Measurements from ENCODE around the gene NUDCD3. TPM values are rescaled to one million over a fixed set of nuclear protein-coding genes. Genes with fewer than 3 reads are reported as not detected.

Gene NUDCD3
- total RNA-seq, 4 donors from 2014 or later, result 28.5 to 115 (median 52.6) TPM

GRCh38 chr7:44467217-44467548 lies 23.3 kb downstream of the NUDCD3 start:
- no peak for DNase-seq
- no peaks in the 10 kb centered on the region for H3K9me3 ChIP-seq
- no peaks in the 10 kb centered on the region for H3K27me3 ChIP-seq
- no peak overlapping the region for H3K27ac ChIP-seq
- TF ChIP-seq POLR2A (IDR thresholded peaks at IDR 0.05) (no peak), CTCF (IDR thresholded peaks at IDR 0.05) (no peak)
- no peaks in the 10 kb centered on the region for H3K36me3 ChIP-seq
- no peak overlapping the region for H3K4me3 ChIP-seq
- no peaks in the 10 kb centered on the region for H3K4me1 ChIP-seq
- intact Hi-C loops (cut with DNase I; ENCODE audit: low total_unique reads), result no loop called here

GRCh38 chr7:44466300-44467216 lies 23.9 kb downstream of the NUDCD3 start:
- H3K36me3 ChIP-seq, result no peaks in the 10 kb centered on the region
- H3K27ac ChIP-seq, result no peak overlapping the region
- TF ChIP-seq CTCF (IDR thresholded peaks at IDR 0.05), result no peak
- TF ChIP-seq POLR2A (IDR thresholded peaks at IDR 0.05), result no peak
- no peaks in the 10 kb centered on the region for H3K27me3 ChIP-seq
- no peak for DNase-seq
- no peaks in the 10 kb centered on the region for H3K9me3 ChIP-seq
- no peak overlapping the region for H3K4me3 ChIP-seq
- H3K4me1 ChIP-seq, result no peaks in the 10 kb centered on the region
- intact Hi-C loops (cut with DNase I; ENCODE audit: low total_unique reads), result no loop called here

DNA sequence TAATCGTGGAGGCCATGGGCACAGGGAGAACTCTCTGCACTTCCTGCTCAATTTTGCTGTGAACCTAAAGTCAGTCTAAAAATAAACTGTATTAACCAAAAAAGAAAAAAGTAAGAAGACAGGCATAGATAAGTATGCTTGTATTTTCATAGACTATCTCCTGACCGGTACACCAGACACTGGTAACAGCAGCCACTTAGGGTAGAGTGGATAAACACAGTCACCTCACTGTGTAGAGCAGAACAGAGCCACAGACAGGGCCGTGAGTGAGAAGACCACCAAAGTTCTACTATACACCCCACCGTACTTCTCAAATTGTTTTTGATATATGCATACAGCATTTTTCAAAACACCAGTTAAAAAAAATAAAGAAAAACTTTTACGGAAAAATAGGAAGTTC lies 25.0 kb downstream of the NUDCD3 start:
- H3K9me3 ChIP-seq, result no peaks in the 10 kb centered on the region
- intact Hi-C loops (cut with DNase I; ENCODE audit: low total_unique reads), result no loop called here
- TF ChIP-seq POLR2A (IDR thresholded peaks at IDR 0.05) (no peak), CTCF (IDR thresholded peaks at IDR 0.05) (no peak)
- no peak overlapping the region for H3K4me3 ChIP-seq
- H3K27ac ChIP-seq, result no peak overlapping the region
- no peaks in the 10 kb centered on the region for H3K4me1 ChIP-seq
- H3K36me3 ChIP-seq, result no peaks in the 10 kb centered on the region
- no peak for DNase-seq
- H3K27me3 ChIP-seq, result no peaks in the 10 kb centered on the region

DNA sequence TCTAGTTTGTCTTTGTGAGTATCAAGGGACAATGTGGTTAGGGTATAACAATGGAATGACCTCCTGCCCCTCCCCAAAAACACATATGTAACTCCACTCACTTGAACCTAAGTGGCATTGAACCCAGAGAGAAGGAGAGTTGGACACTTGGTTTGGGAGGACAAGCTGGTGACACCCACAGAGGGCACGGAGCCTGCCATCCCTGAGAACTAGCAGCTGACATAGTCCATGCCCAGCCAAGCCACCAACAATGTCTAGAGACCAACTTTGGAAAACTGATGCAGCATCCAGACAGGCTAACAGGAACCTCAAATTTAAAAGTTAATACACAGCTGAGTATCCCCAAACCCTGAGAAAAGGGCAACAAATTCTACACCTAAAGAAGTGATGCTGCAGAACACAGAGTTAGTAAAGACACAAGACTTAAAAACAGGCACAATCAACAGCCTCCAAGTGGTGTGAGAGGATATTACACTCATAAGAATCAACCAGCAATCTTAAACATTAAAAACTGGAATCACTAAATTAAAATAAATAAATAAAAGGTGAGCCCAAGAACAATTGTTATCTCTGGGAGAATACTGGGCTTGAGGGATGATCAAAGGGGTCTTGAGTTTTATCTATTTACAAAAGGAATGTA lies 27.2 kb downstream of the NUDCD3 start:
- DNase-seq, result no peak
- no peak overlapping the region for H3K4me3 ChIP-seq
- no peak for TF ChIP-seq CTCF (IDR thresholded peaks at IDR 0.05)
- no peak for TF ChIP-seq POLR2A (IDR thresholded peaks at IDR 0.05)
- H3K36me3 ChIP-seq, result no peaks in the 10 kb centered on the region
- no peaks in the 10 kb centered on the region for H3K27me3 ChIP-seq
- intact Hi-C loops (cut with DNase I; ENCODE audit: low total_unique reads), result no loop called here
- H3K9me3 ChIP-seq, result no peaks in the 10 kb centered on the region
- H3K4me1 ChIP-seq, result no peaks in the 10 kb centered on the region
- no peak overlapping the region for H3K27ac ChIP-seq

DNA sequence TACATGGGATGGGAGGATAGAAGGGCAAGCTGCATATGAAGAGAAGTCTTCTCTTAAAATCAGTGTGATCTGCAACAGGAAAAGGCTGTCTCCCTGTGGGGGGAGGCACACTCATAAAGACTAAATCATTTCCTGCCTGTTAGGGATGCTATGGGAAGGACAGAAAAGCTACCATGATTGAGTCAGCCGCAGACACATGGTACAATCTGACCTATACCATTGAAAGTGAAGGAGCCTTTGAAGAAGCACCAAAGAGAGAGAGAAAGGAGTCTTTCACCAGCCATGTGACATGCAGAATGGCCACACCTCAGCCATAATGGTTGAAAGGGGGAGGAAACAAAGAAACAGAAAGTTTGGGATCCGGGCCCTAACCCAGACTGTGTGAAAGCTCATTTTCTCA lies 29.1 kb downstream of the NUDCD3 start:
- Histone ChIP-seq H3K36me3 (no peaks in the 10 kb centered on the region), H3K4me3 (no peak overlapping the region), H3K27me3 (no peaks in the 10 kb centered on the region), H3K9me3 (no peaks in the 10 kb centered on the region), H3K4me1 (no peaks in the 10 kb centered on the region), H3K27ac (no peak overlapping the region)
- DNase-seq, result no peak
- intact Hi-C loops (cut with DNase I; ENCODE audit: low total_unique reads), result no loop called here
- TF ChIP-seq CTCF (IDR thresholded peaks at IDR 0.05) (no peak), POLR2A (IDR thresholded peaks at IDR 0.05) (no peak)

Measured in uterus (tissue), 4 donors.